K562 (cell line): Measurements from ENCODE around the gene CMTR1. TPM values are rescaled to one million over a fixed set of nuclear protein-coding genes. Genes with fewer than 3 reads are reported as not detected.

Experiments used
- CREB1 ChIP-seq, 2 experiments: sonication (generic) in 1 of 2; formaldehyde crosslinking in 1 of 2; IDR thresholded peaks; 2 replicates each; pipeline versions ENCODE4 v1.6.1 to v1.8.0; 2012 to 2022; ENCODE audit warnings: inconsistent platforms in 1 of 2, mild to moderate bottlenecking in 1 of 2, missing genetic modification reagents in 1 of 2, moderate library complexity in 1 of 2
- MEIS2 ChIP-seq: fragments of 450-650 bp; IDR thresholded peaks from 2 replicates; pipeline ENCODE4 v1.6.1; 2014; ENCODE audit warnings: mild to moderate bottlenecking; ENCODE audit not compliant: partially characterized antibody
- TEAD1 ChIP-seq, 2 experiments: fragments of 450-650 bp in 1 of 2; sonication (generic) in 1 of 2; formaldehyde crosslinking; IDR thresholded peaks; 2 replicates each; pipeline versions ENCODE4 v1.4.0 to v1.8.0; 2020 to 2022; ENCODE audit warnings: mild to moderate bottlenecking in 2 of 2, missing genetic modification reagents in 1 of 2
- TOE1 ChIP-seq, 2 experiments: fragments of 450-650 bp in 1 of 2; sonication (generic) in 1 of 2; formaldehyde crosslinking in 1 of 2; IDR thresholded peaks; 2 replicates each; pipeline versions ENCODE4 v1.7.1 to v1.8.0; 2016 to 2022; ENCODE audit warnings: borderline replicate concordance in 2 of 2, mild to moderate bottlenecking in 2 of 2, antibody characterized with exemption in 1 of 2, inconsistent platforms in 1 of 2, low read depth in 1 of 2, missing genetic modification reagents in 1 of 2, moderate library complexity in 1 of 2
- XRCC5 ChIP-seq: fragments of 200-400 bp; formaldehyde crosslinking; IDR thresholded peaks from 2 replicates; pipeline ENCODE4 v1.6.1; 2017; ENCODE audit warnings: low read depth, mild to moderate bottlenecking, low read length
- ZNF23 ChIP-seq: fragments of 250-450 bp; sonication (Bioruptor Pico); IDR thresholded peaks from 2 replicates; pipeline ENCODE4 v1.4.0; 2020; ENCODE audit warnings: mild to moderate bottlenecking
- ZNF444 ChIP-seq: fragments of 250-450 bp; sonication (Bioruptor Pico); IDR thresholded peaks from 2 replicates; pipeline ENCODE4 v1.4.0; 2020; ENCODE audit warnings: mild to moderate bottlenecking, moderate library complexity
- polyA plus RNA-seq, 8 experiments: library from polyadenylated mRNA; depleted of rRNA in 4 of 8; stranded (reverse) in 5 of 8; unstranded in 3 of 8; fragments of >200 nt; fragmentation: Nextera tagmentation in 2 of 8; fragmentation: Illumina TruSeq in 1 of 8; extraction: Ambion mirVana in 2 of 8; extraction: Trizol in 1 of 8; gene quantifications; 2 replicates each; pipeline versions ENCODE4 v1.2.1 to v1.2.3, GENCODE V29; 2011 to 2014; ENCODE audit warnings: inconsistent platforms in 1 of 8, missing spikeins in 1 of 8
- total RNA-seq, 7 experiments: library from RNA; depleted of rRNA in 6 of 7; stranded (reverse); fragments of >200 nt in 6 of 7; fragmentation: Illumina TruSeq in 2 of 7; extraction: Trizol in 2 of 7; gene quantifications; 2 replicates each; pipeline versions ENCODE4 v1.2.1 to v1.2.3, GENCODE V29; 2011 to 2021; ENCODE audit warnings: low replicate concordance in 1 of 7
- TF ChIP-seq, protein P1 (sequence below): fragments of 200-600 bp; sonication (generic); IDR thresholded peaks from one replicate; pipeline ENCODE4 v1.6.1; 2012; ENCODE audit warnings: mild to moderate bottlenecking, low read depth, low read length, inconsistent platforms
- TF ChIP-seq, protein P2 (sequence below): fragments of 450-650 bp; IDR thresholded peaks from 2 replicates; pipeline ENCODE4 v1.6.1; 2018; ENCODE audit not compliant: partially characterized antibody

CMTR1 gene
- total and polyA plus RNA-seq, 9 of the 15 experiments (the other 6 are each of a cell fraction or from before 2014, with no cell fraction given): 2.9 to 63.5 (median 49.5) TPM

DNA sequence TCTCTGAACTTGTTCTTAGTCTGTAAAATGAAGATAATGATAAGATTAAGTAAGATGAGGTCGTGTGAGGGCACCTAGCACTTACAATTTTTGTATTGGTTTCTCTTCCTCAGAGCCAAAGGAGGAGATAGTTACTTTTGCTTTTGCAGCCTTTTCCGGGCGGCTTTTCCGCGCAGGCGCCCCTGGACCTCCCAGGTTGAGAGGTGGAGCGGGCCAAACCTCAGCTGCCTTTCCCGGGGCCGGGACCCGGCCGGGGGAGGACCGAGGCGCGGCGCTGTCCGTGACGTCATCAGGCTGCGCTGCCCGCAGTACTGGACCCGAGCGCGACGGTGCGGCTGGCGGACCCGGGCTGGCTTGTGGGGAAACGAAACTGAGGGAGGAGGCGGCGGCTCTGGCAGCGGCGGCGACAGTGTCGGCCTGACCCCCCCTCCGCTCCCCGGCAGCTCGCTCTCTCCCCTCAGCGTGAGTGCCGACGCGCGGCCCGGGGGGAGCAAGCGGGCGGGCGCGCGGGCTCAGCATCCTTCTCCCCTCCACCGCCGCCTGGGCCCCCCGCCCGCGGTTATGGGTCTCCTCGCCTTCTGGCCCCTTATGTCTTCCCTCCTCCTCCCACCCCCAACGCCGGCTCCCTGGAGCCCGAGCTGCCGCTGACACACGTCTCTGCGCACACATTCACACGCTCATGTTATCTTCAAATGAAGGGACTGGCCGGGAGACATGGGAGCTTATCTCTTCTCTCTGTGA, at the start of gene CMTR1 (continued):
- TF ChIP-seq, protein P1, sequence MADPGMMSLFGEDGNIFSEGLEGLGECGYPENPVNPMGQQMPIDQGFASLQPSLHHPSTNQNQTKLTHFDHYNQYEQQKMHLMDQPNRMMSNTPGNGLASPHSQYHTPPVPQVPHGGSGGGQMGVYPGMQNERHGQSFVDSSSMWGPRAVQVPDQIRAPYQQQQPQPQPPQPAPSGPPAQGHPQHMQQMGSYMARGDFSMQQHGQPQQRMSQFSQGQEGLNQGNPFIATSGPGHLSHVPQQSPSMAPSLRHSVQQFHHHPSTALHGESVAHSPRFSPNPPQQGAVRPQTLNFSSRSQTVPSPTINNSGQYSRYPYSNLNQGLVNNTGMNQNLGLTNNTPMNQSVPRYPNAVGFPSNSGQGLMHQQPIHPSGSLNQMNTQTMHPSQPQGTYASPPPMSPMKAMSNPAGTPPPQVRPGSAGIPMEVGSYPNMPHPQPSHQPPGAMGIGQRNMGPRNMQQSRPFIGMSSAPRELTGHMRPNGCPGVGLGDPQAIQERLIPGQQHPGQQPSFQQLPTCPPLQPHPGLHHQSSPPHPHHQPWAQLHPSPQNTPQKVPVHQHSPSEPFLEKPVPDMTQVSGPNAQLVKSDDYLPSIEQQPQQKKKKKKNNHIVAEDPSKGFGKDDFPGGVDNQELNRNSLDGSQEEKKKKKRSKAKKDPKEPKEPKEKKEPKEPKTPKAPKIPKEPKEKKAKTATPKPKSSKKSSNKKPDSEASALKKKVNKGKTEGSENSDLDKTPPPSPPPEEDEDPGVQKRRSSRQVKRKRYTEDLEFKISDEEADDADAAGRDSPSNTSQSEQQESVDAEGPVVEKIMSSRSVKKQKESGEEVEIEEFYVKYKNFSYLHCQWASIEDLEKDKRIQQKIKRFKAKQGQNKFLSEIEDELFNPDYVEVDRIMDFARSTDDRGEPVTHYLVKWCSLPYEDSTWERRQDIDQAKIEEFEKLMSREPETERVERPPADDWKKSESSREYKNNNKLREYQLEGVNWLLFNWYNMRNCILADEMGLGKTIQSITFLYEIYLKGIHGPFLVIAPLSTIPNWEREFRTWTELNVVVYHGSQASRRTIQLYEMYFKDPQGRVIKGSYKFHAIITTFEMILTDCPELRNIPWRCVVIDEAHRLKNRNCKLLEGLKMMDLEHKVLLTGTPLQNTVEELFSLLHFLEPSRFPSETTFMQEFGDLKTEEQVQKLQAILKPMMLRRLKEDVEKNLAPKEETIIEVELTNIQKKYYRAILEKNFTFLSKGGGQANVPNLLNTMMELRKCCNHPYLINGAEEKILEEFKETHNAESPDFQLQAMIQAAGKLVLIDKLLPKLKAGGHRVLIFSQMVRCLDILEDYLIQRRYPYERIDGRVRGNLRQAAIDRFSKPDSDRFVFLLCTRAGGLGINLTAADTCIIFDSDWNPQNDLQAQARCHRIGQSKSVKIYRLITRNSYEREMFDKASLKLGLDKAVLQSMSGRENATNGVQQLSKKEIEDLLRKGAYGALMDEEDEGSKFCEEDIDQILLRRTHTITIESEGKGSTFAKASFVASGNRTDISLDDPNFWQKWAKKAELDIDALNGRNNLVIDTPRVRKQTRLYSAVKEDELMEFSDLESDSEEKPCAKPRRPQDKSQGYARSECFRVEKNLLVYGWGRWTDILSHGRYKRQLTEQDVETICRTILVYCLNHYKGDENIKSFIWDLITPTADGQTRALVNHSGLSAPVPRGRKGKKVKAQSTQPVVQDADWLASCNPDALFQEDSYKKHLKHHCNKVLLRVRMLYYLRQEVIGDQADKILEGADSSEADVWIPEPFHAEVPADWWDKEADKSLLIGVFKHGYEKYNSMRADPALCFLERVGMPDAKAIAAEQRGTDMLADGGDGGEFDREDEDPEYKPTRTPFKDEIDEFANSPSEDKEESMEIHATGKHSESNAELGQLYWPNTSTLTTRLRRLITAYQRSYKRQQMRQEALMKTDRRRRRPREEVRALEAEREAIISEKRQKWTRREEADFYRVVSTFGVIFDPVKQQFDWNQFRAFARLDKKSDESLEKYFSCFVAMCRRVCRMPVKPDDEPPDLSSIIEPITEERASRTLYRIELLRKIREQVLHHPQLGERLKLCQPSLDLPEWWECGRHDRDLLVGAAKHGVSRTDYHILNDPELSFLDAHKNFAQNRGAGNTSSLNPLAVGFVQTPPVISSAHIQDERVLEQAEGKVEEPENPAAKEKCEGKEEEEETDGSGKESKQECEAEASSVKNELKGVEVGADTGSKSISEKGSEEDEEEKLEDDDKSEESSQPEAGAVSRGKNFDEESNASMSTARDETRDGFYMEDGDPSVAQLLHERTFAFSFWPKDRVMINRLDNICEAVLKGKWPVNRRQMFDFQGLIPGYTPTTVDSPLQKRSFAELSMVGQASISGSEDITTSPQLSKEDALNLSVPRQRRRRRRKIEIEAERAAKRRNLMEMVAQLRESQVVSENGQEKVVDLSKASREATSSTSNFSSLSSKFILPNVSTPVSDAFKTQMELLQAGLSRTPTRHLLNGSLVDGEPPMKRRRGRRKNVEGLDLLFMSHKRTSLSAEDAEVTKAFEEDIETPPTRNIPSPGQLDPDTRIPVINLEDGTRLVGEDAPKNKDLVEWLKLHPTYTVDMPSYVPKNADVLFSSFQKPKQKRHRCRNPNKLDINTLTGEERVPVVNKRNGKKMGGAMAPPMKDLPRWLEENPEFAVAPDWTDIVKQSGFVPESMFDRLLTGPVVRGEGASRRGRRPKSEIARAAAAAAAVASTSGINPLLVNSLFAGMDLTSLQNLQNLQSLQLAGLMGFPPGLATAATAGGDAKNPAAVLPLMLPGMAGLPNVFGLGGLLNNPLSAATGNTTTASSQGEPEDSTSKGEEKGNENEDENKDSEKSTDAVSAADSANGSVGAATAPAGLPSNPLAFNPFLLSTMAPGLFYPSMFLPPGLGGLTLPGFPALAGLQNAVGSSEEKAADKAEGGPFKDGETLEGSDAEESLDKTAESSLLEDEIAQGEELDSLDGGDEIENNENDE: no peak
- TF ChIP-seq ZNF444 (CRISPR knock-in tag) (0 out of 2 replicates have a peak, but pooled peaks have one; percentile 41), CREB1 (IDR thresholded peaks at IDR 0.05) (peak; percentile 98), CREB1 (CRISPR knock-in tag; IDR thresholded peaks at IDR 0.05) (peak; percentile 99), ZNF23 (CRISPR knock-in tag) (no peak), XRCC5 (peak; percentile 20; the same call in 1 of the 2 replicates), MEIS2 (no peak), TEAD1 (CRISPR knock-in tag; IDR thresholded peaks at IDR 0.05) (peak in 1 of 2 experiments; percentile 14; a peak in 1 of 4 replicates), TOE1 (IDR thresholded peaks at IDR 0.05; ENCODE audit: borderline replicate concordance) (peak; percentile 27; the same call in 1 of the 2 replicates), TOE1 (CRISPR knock-in tag; IDR thresholded peaks at IDR 0.05; ENCODE audit: borderline replicate concordance, low read depth) (no peak)
- TF ChIP-seq, protein P2, sequence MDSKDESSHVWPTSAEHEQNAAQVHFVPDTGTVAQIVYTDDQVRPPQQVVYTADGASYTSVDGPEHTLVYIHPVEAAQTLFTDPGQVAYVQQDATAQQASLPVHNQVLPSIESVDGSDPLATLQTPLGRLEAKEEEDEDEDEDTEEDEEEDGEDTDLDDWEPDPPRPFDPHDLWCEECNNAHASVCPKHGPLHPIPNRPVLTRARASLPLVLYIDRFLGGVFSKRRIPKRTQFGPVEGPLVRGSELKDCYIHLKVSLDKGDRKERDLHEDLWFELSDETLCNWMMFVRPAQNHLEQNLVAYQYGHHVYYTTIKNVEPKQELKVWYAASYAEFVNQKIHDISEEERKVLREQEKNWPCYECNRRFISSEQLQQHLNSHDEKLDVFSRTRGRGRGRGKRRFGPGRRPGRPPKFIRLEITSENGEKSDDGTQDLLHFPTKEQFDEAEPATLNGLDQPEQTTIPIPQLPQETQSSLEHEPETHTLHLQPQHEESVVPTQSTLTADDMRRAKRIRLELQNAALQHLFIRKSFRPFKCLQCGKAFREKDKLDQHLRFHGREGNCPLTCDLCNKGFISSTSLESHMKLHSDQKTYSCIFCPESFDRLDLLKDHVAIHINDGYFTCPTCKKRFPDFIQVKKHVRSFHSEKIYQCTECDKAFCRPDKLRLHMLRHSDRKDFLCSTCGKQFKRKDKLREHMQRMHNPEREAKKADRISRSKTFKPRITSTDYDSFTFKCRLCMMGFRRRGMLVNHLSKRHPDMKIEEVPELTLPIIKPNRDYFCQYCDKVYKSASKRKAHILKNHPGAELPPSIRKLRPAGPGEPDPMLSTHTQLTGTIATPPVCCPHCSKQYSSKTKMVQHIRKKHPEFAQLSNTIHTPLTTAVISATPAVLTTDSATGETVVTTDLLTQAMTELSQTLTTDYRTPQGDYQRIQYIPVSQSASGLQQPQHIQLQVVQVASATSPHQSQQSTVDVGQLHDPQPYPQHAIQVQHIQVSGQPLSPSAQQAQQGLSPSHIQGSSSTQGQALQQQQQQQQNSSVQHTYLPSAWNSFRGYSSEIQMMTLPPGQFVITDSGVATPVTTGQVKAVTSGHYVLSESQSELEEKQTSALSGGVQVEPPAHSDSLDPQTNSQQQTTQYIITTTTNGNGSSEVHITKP: peak; percentile 85
